Limb (tissue), 2 donors: ENCODE results near the gene CCDC88C.
A peak's percentile ranks its signal among the peaks of the same experiment; 100 is the strongest.

Source experiments
- DNase-seq, 2 donors: peaks; one replicate each; pipeline ENCODE4 v3.0.0-alpha.2; 2016; ENCODE audit errors: extremely low spot score in 2 of 2

Gene CCDC88C

DNA sequence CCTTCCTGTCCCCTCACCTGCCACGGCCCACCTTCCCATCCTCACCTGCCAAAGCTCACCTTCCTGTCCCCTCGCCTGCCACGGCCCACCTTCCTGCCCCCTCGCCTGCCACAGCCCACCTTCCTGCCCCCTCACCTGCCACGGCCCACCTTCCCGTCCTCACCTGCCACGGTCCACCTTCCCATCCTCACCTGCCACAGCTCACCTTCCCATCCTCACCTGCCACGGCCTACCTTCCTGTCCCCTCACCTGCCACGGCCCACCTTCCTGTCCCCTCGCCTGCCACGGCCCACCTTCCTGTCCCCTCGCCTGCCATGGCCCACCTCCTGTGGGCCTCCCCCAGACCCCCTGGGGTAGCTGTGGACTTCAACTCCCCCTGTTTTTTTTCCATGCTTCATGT is 124.3 kb downstream of the CCDC88C start:
- DNase-seq = no peak

DNA sequence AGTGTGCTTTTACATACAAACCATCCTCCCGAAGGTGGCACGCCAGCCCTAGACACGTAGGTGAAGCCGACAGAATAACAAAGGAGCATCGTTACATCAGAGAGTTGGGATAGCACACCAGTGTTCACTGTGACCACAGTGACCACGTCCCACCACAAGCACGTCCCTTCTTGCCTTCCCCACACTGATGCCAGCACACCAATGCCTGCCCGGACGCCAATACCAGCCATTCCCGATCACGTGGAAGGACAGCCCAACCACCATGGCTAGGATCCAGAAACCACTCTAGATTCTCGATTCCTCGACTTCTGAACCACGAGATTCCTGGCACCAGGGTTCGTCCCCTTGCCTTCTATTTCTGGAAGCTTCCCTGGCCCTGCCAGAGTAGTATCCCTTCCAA is 125.1 kb downstream of the CCDC88C start:
- DNase-seq = no peak

DNA sequence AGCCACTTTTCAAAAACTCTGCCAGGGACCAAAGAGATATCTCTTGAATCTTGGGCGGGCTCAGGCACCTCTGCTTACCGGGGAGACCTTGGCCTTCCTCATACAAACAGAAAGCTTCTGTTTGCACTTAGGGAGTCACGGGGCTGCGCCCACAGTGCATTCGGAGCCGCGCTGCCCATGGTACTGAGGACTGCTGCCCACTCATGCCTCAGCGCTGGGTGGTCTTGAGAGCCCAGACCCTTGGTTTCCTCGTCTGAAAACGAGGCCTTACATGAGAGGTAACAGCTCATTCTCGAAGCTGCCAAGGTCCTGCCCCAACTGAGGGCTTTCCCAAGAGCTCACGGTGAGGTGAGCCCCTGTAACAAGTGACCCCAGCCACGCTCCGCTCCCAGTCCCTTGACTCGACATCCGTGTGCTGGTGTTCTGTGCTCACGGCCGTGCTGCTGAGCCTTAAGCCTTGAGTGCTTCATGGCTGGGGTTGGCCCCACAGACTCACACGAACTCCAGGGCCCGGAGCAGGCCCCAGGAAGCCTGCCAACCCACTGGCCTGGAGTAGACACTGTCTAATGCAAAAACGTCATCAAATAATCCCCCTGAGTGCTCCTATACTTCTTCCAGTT is 125.7 kb downstream of the CCDC88C start:
- no peak for DNase-seq

DNA sequence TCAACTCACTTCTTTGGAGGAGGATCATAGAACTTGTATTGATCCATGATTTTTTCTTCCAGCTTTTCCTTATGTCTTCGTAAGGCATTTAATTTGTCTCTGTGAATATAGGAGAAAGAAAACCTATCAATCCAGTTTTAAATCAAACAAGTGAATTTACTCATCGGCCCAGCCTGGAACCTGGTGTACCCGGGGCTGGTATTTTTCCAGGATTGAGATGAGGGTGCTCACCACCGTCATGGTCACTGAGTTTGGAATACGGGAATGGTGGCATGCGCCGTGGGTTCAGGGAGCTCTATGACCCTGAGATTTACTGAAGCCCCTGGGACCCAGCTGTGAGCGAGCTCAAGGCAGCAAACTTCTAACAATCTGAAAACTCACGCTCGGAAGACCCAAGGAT is 126.6 kb downstream of the CCDC88C start:
- no peak for DNase-seq

DNA sequence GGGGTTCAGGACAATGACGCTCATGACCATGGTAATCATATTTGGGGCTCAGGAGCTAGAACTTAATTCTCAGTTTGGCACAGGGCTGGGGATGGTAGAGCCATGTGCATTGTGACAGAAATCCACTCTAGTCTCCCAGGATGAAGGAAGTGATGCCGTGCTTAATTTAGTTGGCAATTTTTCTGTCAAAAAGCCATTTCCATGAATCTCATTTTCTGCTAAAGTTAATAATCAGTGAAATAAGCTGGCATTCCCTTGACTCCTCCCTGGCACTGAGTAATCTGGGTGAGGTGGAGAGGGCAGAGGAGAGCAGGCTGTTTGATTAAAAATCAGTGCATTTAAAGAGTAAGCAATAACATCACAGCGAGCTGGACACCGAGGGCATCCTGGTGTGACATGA is 128.2 kb downstream of the CCDC88C start:
- DNase-seq = no peak

DNA sequence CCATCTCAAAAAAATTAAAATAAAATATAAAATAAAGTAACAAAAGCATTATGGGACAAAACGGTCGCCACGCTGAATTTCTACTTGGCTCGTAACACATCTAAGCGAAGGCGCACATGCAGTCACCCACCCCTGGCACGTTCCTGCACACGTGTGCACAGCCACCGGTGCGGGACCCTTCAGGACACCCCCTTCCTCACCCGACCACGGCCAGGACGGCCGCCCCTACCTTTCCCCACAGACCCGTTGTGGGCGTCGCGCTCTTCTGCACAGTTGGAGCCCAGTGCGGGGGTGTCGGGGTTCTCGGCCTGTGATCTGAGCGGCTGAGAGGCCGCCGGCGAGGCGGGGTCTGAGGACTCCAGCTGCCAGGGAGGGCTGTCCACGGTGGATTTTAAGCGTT is 128.7 kb downstream of the CCDC88C start:
- DNase-seq = no peak

DNA sequence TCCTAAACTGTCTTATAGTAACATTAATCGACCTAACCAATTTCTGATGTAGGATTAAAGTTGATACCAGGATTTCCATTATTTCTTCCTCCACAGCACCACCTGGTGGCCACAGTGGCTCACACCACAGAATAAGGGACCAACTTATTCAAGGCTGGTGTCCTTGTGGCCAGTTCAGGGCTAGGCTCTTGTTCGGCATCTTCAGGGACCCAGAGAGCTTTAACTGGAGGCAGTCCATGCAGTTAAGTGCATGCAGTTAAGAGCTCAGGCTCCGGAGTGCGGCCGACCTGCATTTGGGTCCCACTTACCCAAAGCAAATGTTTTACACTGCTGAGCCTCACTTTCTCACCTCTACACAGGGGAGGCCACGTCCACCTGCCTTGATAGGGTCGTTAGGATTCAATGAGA is 131.1 kb downstream of the CCDC88C start:
- DNase-seq = peak; percentile 57 to 85

DNA sequence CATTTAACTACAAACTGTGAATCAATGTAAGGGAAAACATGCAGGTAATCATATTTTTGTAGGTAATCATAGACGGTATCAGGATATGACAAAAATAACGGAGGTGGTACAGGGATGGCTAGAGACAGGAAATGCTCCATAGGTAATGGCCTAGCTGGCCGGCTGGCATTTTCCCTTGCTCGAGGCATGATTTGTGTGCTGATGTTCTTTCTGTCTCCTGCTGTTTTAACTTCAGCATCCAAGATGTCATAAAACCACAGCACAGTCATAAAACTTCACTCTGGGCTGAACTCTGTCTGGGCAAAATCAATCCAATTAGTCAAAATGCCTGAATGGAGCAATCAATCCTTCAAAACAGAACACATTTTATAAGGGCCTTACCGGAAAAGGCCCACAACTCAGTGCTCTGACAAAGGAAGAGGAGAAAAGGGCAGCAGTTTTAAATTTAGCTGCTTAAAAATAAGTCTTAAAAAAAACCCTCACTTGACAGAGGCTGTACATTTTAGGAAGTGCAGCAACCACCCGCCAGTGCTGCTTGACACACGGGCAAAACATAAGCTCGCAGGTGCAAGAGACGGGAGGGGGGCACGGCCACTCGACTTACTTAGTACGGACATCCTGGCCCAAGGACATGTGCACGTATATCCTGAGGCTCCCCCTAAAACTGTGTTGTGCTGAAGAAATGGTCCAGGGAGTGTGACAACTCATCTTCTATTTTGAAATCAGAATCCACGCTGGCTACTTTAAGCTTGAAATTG is 132.7 kb downstream of the CCDC88C start:
- no peak for DNase-seq

DNA sequence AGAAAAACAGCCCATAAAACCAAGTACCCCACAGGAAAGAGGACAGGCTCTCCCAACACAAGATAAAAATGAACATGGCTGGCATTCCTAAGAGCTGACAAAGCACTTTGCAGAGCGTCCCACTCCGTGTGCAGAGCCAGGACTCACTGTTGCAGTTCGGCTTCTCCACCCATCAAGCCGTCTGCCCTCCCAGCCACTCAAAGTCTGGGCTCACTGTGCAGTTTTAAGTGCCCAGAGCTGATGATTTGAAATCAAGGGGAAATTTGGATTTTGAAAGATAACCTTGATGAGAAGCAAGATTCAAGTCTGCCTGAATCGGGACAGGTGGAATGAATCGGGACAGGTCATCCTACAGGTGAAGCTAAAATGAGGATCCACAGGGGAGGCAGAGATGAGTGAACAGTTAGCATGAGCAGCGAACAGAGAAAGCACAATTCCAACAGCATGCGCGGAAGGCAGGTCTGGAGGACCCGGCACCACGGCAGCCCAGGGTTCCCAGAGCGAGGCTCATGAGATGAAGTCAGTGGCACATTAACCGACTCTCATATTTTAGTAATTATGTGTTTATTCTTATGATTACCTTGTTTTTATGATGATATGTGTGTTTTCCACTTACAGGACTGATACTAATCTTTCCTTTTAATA is 133.4 kb downstream of the CCDC88C start:
- no peak for DNase-seq

DNA sequence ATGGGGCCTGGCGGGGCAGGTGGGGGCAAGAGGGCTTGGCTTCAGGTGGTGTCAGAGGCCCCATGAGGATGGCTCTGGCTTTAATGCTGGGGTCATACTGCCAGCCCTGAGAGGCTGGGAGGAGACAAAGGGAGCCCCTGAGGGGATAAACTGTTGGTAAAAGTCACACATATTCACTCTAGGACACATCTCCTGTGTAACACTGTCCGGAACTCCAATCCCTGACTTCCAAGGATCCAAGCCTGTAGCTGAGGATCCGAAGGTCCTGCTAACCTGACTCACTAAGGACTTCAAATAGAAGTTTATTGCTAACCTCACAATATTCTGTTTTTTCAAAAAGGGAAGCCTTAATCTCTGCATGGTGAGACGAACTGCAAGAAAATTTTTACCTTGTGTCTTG is 134.0 kb downstream of the CCDC88C start:
- no peak for DNase-seq

DNA sequence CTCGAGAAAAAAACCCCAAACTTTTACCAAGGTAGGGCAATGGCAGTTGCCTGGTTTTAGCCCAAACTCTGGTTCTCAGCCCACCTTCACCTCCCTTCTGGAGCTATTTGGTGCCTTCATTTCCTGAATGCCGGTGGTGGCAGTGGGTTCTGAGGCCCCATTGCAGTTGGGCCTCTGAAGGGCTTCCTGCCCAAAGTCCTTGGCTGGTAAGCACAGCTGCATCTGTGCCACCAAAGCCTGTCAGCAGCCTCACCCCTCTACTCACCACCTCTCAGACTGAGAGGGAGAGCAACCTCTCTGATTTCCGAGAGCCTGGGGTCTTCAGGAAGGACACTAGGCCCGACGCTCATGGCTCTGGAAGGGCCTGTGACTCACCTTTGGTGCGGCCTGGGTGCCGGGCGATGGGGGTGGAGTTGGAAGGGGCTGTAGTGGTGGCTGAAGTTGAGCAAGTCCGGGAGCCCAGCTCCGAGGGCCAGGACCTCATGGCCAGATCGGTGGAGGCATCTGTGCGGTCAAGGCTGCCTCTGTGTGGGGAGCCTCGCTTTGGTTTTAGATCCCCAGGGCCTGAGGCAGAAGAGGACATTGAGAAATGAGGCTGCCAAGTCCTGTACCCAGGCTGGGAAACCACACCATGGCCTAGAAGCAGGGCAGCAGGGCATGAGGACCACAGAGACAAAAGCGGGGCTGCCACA is 134.5 kb downstream of the CCDC88C start:
- no peak for DNase-seq

DNA sequence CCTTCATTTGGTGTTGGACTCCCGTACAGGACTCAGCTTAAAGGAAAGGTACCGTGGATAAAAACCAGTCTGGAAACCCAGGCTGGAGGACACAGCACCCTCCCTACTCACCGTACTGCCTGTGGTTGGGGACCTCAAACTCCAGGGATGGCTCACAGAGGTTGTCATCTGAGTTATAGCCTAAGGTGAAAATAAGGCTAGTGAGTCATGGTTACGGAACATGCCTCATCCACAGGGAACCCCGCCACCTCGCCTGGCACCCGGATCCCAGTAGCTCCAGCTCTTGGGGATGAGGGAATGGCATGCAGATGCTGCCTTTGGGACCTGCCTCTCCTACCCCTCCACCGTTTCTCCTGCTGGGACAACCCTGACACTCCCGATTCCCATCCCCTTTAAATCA is 136.3 kb downstream of the CCDC88C start:
- DNase-seq = peak in 1 of 2 donors; percentile 16

DNA sequence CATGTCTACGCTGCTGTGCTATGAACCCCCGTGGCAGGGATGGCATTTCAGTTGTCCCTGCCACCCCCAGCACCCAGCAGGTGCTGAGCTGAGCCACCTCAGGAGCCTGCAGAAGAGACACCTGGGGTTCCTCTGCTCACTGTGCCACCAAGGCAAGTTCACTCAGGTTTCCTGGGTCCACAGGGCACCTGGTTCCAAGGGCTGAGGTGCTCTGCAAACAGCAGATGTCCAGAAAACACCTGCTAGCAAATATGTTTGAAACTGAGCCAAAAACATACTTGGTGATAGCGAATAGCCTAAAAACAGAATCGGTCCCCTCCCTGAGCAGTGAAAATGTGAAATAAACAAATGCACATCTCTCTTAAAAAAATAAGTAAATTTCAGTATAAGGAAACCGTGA is 137.5 kb downstream of the CCDC88C start:
- no peak for DNase-seq

DNA sequence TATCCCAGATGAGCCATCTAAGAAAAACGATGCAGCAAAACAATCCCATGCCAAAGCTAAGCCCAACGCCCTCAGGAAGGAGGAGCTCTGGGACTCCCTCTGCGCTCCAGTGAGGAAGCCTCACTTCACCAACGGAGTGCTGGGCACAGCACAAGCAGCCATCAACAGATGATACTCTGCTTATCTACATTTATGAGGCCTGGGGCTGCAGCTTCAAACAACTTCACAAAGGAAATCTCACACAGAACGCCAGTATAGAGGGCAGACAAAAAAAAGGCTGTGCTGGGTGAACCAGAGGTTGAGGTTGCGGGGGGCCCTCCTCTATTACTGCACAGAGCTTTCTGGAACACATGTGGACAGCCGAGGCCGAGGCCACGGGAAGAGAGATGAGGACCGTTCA is 138.3 kb downstream of the CCDC88C start:
- DNase-seq = no peak

DNA sequence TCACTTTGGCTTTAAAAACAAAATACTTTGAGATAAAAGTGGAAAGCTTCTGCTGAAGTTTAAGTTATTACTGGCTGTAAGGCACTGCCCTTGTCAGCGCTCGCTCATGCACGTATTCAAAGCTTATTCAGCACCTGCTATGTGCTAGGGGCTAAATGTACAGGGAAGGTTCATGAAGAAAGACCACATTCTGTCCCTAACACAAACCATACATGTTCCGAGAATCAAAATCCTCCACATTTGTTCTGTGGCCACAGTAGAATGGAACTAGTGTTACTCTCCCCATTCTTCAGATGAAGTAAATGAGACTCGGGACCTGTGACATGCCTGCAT is 139.3 kb downstream of the CCDC88C start:
- no peak for DNase-seq

DNA sequence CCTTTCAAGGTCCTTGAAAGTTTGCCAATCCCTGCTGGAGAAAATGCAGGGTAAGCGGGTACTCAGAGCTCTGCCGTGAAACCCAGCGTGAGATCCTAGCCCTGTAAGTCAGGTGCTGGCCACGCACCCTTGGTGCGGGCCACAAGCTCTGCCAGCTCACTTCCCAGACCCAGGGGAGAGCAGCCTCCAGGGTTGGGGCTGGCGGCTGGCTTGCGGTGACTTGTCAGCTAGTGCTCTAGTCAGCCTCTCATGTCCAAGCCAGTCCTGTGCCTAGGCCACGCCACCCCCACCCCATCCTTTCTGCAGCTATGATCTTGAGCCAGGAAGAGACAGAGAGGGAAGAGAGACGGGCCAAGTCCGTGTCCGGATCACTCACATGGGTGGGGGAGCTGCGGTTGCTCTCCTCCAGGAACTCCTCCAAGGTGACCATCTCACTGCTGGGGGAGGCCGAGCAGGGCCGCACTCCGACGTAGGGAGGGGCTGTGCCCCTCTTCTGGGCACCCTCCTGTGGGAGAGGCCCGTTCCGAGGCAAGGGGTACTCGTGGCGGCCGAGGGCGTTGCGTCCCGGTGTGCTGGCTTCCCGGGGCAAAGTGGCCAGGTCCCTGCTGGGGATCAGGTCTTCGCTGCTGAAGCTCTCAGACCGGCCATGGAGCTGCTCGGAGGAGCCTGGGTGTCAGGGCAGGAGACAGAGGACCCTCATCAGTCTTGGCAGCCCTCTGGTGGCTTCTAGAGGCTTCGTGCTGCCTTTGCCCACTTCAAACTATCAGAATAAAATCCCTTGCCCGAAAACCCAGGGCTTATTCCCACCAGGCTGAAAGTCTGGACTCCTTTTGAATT is 139.9 kb downstream of the CCDC88C start:
- DNase-seq = no peak

DNA sequence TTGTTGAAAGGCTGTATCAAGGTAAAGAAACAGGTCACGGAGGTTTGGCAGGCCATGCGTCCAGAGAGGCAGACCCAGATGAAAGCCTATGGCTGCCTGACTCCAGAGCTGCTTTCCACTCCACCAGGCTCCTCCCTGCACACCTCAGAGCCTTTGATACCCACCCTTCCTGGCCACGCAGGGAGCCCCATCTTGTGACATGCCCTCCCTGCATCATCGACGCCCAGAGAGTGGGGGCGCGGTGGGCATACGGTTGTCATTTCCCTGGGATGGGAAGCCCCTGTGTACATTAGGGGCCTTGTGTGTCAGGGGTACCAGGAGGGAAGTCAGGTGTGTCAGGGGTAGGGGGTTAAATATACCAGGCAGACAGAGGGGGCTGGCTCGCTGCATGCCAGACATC is 142.8 kb downstream of the CCDC88C start:
- no peak for DNase-seq

DNA sequence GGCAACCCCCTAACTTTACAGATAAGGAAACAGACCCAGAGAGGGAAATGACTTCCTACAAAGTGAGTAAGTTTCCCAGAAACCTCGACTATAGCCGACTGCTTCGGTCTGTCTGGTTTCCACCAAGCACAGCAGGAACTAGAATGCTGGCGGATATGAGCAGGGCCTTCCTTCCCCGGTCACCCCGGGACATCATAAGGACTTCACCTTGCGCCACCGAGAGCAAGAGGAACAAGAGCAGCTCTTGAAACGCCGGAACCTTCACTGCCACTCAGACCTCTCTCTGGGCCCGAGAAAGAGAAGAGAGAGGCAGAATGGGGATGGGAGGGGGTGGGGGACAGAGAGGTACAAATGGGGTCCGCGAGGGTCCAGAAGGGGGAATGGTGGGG is 143.7 kb downstream of the CCDC88C start:
- no peak for DNase-seq

DNA sequence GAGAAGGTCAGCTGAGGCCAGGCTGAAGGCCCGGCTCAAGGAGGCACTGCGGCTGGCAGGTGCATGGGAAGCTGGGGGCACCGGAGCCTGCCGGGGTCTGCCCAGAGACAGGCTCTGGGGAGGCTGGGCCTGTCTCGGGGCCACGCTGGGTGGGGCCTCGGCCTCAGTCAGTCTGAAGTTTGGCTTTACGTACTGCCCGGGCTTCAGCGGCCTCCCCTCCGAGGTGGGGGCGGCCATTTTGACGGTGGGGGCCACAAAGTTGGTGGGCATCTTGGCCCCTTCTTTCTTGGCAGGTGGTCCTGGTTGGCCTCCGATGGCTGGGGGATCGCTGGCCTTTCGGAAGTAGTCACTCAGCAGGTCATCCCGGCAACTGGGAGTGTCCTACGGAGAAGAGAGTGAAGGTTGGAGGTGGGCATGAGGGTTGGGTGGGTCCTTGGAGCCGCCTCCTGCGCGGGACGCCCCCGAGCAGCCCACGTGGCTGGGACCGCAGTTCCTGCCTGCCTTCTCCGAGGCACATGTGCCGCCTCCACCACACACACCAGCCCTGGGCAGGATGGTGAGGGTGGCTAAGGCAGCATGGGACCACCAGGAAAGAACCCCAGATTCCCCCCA is 144.2 kb downstream of the CCDC88C start:
- no peak for DNase-seq

DNA sequence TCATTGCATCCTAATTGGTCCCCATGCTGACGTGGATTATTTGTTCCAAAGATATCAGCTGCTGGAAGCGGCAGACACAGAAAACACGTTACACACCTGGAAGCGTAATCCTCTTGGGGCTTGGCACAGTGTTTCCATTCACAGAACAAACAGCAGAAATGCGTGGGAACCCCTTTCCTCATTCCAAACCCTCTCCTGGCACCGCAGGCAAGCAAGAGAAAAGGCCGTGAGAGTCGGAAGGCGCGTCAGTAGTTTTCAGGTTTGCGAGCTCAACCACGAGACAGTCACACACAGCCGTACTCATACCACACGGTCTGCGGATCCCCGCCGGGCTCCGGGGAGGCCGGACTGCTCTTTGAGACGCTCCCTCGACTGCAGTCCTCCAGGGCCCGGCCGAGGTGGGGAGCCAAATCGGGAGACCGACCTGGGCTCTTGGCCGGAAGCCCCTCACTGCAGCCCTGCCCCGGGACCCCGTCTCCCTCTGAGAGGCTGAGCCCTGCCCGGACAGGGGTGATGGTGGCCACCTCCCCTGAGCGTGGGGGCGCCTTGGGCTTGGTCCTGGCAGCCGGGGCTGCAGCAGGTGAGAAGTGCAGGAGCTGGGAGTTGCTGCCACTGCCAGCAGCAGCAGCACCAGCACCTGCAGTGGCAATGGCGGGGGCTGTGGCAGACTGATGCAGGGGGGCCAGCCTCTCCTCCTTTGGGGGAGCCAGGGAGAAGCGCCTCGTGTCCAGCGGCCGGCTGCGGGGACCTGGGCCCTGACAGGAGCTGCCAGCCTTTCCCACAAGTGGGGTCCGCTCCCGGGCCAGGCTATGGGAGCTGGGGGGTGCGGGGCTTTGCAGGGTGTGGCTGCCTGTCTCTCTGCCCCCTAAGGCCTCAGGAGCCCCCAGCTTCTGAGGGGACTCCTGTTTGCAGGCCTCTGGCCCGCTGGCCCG is 145.0 kb downstream of the CCDC88C start:
- no peak for DNase-seq
